Large intestine (tissue), 12 donors: Measurements from ENCODE around the gene LIN9. TPM values are rescaled to one million over a fixed set of nuclear protein-coding genes. Genes with fewer than 3 reads are reported as not detected.
A peak's percentile ranks its signal among the peaks of the same experiment; 100 is the strongest.

ENCODE experiments used
- DNase-seq, 2 donors: peaks; one replicate each; pipeline versions ENCODE4 v3.0.0 to v3.0.0-alpha.2; 2013
- H3K27ac ChIP-seq: one replicate; pipeline ENCODE4 v1.5.1; 2013; ENCODE audit warnings: low read length
- H3K27me3 ChIP-seq: 2 replicates; pipeline ENCODE4 v1.6.1; 2013; ENCODE audit warnings: low read length; ENCODE audit not compliant: control insufficient read depth, insufficient read depth
- H3K36me3 ChIP-seq: 2 replicates; pipeline ENCODE4 v1.6.1; 2013; ENCODE audit warnings: low read length; ENCODE audit not compliant: control insufficient read depth, insufficient read depth
- H3K4me1 ChIP-seq: one replicate; pipeline ENCODE4 v1.6.1; 2013; ENCODE audit warnings: low read length; ENCODE audit not compliant: control insufficient read depth, insufficient read depth
- H3K4me3 ChIP-seq: one replicate; pipeline ENCODE4 v1.5.1; 2013; ENCODE audit warnings: low read length
- H3K9me3 ChIP-seq: one replicate; pipeline ENCODE4 v1.6.1; 2013; ENCODE audit warnings: mild to moderate bottlenecking, low read depth, low read length, moderate library complexity; ENCODE audit not compliant: control insufficient read depth
- WGBS: methylation state at CpG from one replicate; pipeline ENCODE4 v1.1.5; 2013; ENCODE audit warnings: low lambda C conversion rate; ENCODE audit not compliant: insufficient coverage; 5-methylcytosine and 5-hydroxymethylcytosine counted together
- long read RNA-seq, 11 donors: transcript quantifications; one replicate each; lab custom pipeline, GENCODE V29; 2026
- polyA plus RNA-seq: library from polyadenylated mRNA; unstranded; fragments of 120-200 nt; gene quantifications from one replicate; pipeline ENCODE4 v1.2.1, GENCODE V29; 2013

LIN9 gene, protein sequence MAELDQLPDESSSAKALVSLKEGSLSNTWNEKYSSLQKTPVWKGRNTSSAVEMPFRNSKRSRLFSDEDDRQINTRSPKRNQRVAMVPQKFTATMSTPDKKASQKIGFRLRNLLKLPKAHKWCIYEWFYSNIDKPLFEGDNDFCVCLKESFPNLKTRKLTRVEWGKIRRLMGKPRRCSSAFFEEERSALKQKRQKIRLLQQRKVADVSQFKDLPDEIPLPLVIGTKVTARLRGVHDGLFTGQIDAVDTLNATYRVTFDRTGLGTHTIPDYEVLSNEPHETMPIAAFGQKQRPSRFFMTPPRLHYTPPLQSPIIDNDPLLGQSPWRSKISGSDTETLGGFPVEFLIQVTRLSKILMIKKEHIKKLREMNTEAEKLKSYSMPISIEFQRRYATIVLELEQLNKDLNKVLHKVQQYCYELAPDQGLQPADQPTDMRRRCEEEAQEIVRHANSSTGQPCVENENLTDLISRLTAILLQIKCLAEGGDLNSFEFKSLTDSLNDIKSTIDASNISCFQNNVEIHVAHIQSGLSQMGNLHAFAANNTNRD
- polyA plus RNA-seq: 5.4 TPM
- long read RNA-seq, donor 1, partial matches to known transcripts: 0 of 3 reads
- long read RNA-seq, donor 1, other reads (novel, unspliced or antisense): 0 of 3 reads
- long read RNA-seq, donor 2, partial matches to known transcripts: 5 of 8 reads
- long read RNA-seq, donor 2, other reads (novel, unspliced or antisense): 0 of 8 reads
- long read RNA-seq, donor 3: 0 reads
- long read RNA-seq, donor 4: 0 reads
- long read RNA-seq, donor 5: 0 reads
- long read RNA-seq, donor 6, partial matches to known transcripts: 0 of 1 reads
- long read RNA-seq, donor 6, other reads (novel, unspliced or antisense): 0 of 1 reads
- long read RNA-seq, donor 7, partial matches to known transcripts: 0 of 2 reads
- long read RNA-seq, donor 7, other reads (novel, unspliced or antisense): 0 of 2 reads
- long read RNA-seq, donor 8, partial matches to known transcripts: 0 of 3 reads
- long read RNA-seq, donor 8, other reads (novel, unspliced or antisense): 0 of 3 reads
- long read RNA-seq, donor 9, partial matches to known transcripts: 0 of 1 reads
- long read RNA-seq, donor 9, other reads (novel, unspliced or antisense): 0 of 1 reads
- long read RNA-seq, donor 10, partial matches to known transcripts: 0 of 3 reads
- long read RNA-seq, donor 10, other reads (novel, unspliced or antisense): 0 of 3 reads
- long read RNA-seq, donor 11: 0 reads

DNA sequence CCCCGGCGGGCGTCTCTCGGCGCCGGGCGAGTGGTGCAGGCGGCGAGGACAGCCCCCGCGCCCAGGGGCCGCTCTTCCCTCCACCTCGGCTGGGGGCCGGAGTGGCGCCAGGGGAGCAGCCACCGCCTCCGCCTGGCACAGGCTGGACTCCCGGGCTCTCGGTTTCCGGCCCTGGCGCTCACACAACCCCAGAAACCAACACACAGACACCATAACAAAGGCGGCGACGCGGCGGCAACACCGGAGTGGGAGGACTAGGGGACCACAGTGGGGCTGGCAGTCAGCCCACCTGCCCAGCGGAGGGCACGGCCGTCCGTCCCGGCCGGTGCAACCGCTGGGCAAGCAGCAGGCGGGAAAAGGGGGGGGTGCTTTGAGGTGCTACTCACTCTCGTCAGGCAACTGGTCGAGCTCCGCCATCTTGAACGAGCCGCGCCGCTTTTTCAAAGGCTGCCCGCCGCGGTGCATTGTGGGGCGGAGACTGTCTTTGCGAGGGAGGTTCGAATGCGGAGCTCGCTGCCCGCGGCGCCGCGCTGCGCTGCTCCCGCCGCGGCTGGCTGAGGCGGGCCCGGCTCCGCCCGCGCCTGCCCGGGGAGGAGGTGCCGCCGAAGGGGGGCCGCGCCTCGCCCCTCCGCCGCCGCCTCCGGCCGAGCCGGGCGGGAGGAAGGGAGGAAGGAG, at the start of gene LIN9:
TSS of gene LIN9 (minus strand) at position 442 of the 675 bp plus-strand sequence. CDS start at position 417, 25 bp downstream.
- H3K27me3 ChIP-seq: no peaks in the 10 kb centered on the region
- DNase-seq: peak; percentile 82 to 92
- H3K4me3 ChIP-seq: peak within 1 kb of the TSS; percentile 97
- peak within 1 kb of the TSS; percentile 56 for H3K27ac ChIP-seq
- WGBS: no CpG with 5 or more reads among the region's 77 CpGs
- H3K4me1 ChIP-seq: peaks cover 2% of the 10 kb centered on the region
- no peaks in the 10 kb centered on the region for H3K9me3 ChIP-seq
- no peaks in the 10 kb centered on the region for H3K36me3 ChIP-seq

- Histone ChIP-seq H3K4me1 (no peaks in the 10 kb centered on the region), H3K27me3 (no peaks in the 10 kb centered on the region), H3K9me3 (no peaks in the 10 kb centered on the region), H3K4me3 (no peak overlapping the region), H3K36me3 (peaks cover 46% of the 10 kb centered on the region), H3K27ac (no peak overlapping the region)
- WGBS: no CpG with 5 or more reads among the region's 2 CpGs
- DNase-seq: no peak
These were observed 48.5 kb upstream of the LIN9 start for GRCh38 chr1:226357416-226357815.

GRCh38 chr1:226355669-226356551, 46.9 kb upstream of the LIN9 start:
- peak in 1 of 2 donors; percentile 14 for DNase-seq
- Histone ChIP-seq H3K9me3 (no peaks in the 10 kb centered on the region), H3K27ac (no peak overlapping the region), H3K4me3 (no peak overlapping the region), H3K36me3 (peaks cover 33% of the 10 kb centered on the region), H3K27me3 (no peaks in the 10 kb centered on the region), H3K4me1 (peaks cover 8% of the 10 kb centered on the region)
- no CpG with 5 or more reads among the region's 6 CpGs for WGBS

GRCh38 chr1:226355016-226355415, 46.1 kb upstream of the LIN9 start:
- WGBS: no CpG with 5 or more reads among the region's 10 CpGs
- Histone ChIP-seq H3K4me1 (peaks cover 16% of the 10 kb centered on the region), H3K27ac (no peak overlapping the region), H3K4me3 (no peak overlapping the region), H3K9me3 (no peaks in the 10 kb centered on the region), H3K27me3 (no peaks in the 10 kb centered on the region), H3K36me3 (peaks cover 28% of the 10 kb centered on the region)
- no peak for DNase-seq

- no peaks in the 10 kb centered on the region for H3K9me3 ChIP-seq
- no CpG with 5 or more reads among the region's 15 CpGs for WGBS
- H3K27ac ChIP-seq: no peak overlapping the region
- peaks cover 27% of the 10 kb centered on the region for H3K4me1 ChIP-seq
- no peaks in the 10 kb centered on the region for H3K27me3 ChIP-seq
- DNase-seq: no peak
- H3K4me3 ChIP-seq: no peak overlapping the region
- peaks cover 19% of the 10 kb centered on the region for H3K36me3 ChIP-seq
These were observed 44.9 kb upstream of the LIN9 start for GRCh38 chr1:226353698-226354525.

- no peak overlapping the region for H3K4me3 ChIP-seq
- no peak overlapping the region for H3K27ac ChIP-seq
- no CpG with 5 or more reads among the region's 3 CpGs for WGBS
- no peak for DNase-seq
- peaks cover 4% of the 10 kb centered on the region for H3K36me3 ChIP-seq
- peaks cover 29% of the 10 kb centered on the region for H3K4me1 ChIP-seq
- no peaks in the 10 kb centered on the region for H3K27me3 ChIP-seq
- no peaks in the 10 kb centered on the region for H3K9me3 ChIP-seq
These were observed 42.7 kb upstream of the LIN9 start for GRCh38 chr1:226351709-226352108.

DNA sequence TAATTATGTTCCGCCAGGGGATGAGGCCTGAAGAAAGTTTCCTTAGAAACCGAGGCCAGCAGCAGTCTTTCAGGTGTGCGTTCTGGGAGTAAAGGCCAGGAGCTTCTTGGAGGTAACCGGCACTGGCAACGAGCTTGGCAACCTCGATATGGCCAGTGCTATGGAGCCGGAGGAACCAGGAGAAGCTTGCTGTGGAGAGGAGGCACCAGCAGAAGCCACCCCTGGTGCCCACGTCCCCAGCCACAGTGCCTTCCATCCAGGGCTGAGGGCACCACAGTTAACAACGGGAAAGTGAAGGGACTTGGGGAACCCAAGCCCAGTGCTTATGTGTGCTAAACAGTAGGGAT, 41.5 kb upstream of the LIN9 start:
- Histone ChIP-seq H3K36me3 (peaks cover 1% of the 10 kb centered on the region), H3K4me1 (peaks cover 29% of the 10 kb centered on the region), H3K27ac (peak overlapping the region; percentile 73), H3K27me3 (no peaks in the 10 kb centered on the region), H3K4me3 (no peak overlapping the region), H3K9me3 (no peaks in the 10 kb centered on the region)
- WGBS: 20% methylated on average over 1 of the region's 9 CpGs
- DNase-seq: no peak

GRCh38 chr1:226349801-226350518, 41.0 kb upstream of the LIN9 start:
- Histone ChIP-seq H3K27me3 (no peaks in the 10 kb centered on the region), H3K27ac (peak overlapping the region; percentile 73), H3K4me1 (peaks cover 29% of the 10 kb centered on the region), H3K4me3 (no peak overlapping the region), H3K9me3 (no peaks in the 10 kb centered on the region), H3K36me3 (no peaks in the 10 kb centered on the region)
- peak; percentile 87 to 92 for DNase-seq
- WGBS: no CpG with 5 or more reads among the region's 18 CpGs
